ENCODE measurements around the gene ARID4A. TPM values are rescaled to one million over a fixed set of nuclear protein-coding genes. Genes with fewer than 3 reads are reported as not detected.

Gene ARID4A
- total and polyA plus RNA-seq, 10 of the 15 experiments (the other 5 are each of a cell fraction or from before 2014, with no cell fraction given) = 5.2 to 18.9 (median 12.5) TPM

DNA sequence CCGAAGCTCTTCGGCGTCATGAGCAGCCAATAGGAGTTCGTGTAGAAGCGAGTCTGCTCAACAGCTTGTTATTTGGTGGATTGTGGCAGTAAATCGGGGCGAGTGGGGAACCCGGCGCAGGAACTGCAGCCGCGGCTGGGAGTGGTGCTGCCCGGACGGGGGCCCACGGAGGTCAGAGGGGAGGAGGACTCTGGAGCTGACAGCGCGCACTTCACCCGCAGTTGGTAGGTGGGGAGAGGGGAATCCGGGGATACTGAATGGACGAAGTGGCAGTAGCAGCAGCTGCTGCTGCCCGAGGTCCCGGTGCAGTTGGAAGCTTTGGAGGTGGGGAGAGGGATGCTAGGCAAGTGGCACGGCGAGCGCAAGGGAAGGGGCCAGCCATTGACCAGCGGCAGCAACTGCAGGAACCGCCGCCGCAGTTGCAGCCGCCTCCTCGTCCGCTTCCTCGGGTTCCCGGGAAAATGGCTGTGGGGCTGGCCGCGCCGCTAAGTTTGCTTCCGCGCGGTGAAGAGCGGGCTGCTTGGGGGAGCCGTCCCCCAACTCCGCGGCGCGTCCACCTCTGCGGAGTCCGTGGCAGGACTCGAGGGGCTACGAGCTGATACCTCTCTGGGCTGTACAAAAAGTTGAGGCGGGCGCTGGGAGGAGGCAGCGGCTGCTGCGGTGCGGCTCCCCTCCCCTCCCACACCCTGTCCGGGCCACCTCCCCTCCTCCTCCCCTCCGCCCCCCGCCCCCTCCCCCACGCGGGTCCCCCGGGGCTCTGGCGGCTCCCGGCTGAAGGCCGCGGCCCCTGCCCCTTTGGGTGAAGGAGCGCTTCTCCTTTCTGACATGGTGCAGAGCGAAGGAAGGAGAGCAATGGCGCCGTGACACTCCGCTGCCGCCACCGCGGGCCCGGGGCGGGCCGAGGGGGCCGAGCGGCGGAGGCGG, at the start of gene ARID4A (continued):
- TF ChIP-seq, protein P1, sequence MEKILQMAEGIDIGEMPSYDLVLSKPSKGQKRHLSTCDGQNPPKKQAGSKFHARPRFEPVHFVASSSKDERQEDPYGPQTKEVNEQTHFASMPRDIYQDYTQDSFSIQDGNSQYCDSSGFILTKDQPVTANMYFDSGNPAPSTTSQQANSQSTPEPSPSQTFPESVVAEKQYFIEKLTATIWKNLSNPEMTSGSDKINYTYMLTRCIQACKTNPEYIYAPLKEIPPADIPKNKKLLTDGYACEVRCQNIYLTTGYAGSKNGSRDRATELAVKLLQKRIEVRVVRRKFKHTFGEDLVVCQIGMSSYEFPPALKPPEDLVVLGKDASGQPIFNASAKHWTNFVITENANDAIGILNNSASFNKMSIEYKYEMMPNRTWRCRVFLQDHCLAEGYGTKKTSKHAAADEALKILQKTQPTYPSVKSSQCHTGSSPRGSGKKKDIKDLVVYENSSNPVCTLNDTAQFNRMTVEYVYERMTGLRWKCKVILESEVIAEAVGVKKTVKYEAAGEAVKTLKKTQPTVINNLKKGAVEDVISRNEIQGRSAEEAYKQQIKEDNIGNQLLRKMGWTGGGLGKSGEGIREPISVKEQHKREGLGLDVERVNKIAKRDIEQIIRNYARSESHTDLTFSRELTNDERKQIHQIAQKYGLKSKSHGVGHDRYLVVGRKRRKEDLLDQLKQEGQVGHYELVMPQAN (conservative IDR thresholded peaks at IDR 0.05) = peak; percentile 90
- TF ChIP-seq POU2F2 (IDR thresholded peaks at IDR 0.05; ENCODE audit: borderline replicate concordance, low read depth, low read length) (peak; percentile 71; the same call in 1 of the 3 replicates), NR2C2 (IDR thresholded peaks at IDR 0.05; ENCODE audit: borderline replicate concordance, control insufficient read depth, insufficient read length, low read depth) (no peak), SIN3A (IDR thresholded peaks at IDR 0.05; ENCODE audit: low read depth, low read length) (peak; percentile 76), ATF7 (IDR thresholded peaks at IDR 0.05; ENCODE audit: low read depth) (0 out of 2 replicates have a peak, but pooled peaks have one; percentile 14), CHD1 (IDR thresholded peaks at IDR 0.05; ENCODE audit: low read depth, low read length) (0 out of 2 replicates have a peak, but pooled peaks have one; percentile 81), NR2F1 (conservative IDR thresholded peaks at IDR 0.05) (0 out of 2 replicates have a peak, but pooled peaks have one; percentile 8), NBN (IDR thresholded peaks at IDR 0.05) (peak; percentile 28; the same call in 1 of the 2 replicates), BHLHE40 (IDR thresholded peaks at IDR 0.05; ENCODE audit: borderline replicate concordance in 1 of 2, low read depth in 2 of 2, low read length in 1 of 2) (0 out of 4 replicates have a peak, but pooled peaks of 1 of the 2 experiments have one; percentile 5), ZNF24 (IDR thresholded peaks at IDR 0.05) (no peak), CBX3 (IDR thresholded peaks at IDR 0.05; ENCODE audit: borderline replicate concordance, low read depth) (no peak), POLR2AphosphoS5 (IDR thresholded peaks at IDR 0.05; ENCODE audit: low read length) (0 out of 2 replicates have a peak, but pooled peaks have one; percentile 60), EGR1 (IDR thresholded peaks at IDR 0.05; ENCODE audit: borderline replicate concordance in 1 of 2, low read depth in 2 of 2, low read length in 2 of 2) (peak in 1 of 2 experiments; percentile 46; a peak in 1 of 3 replicates), YY1 (IDR thresholded peaks at IDR 0.05; ENCODE audit: low read depth, low read length) (peak; percentile 82), MXI1 (IDR thresholded peaks at IDR 0.05; ENCODE audit: low read depth, low read length) (no peak; the same call in 1 of the 2 replicates), MYC (IDR thresholded peaks at IDR 0.05; ENCODE audit: insufficient read depth, insufficient read length, insufficient replicate concordance, low read length, severe bottlenecking) (no peak), CREB1 (IDR thresholded peaks at IDR 0.05; ENCODE audit: low read depth) (no peak), LARP7 (IDR thresholded peaks at IDR 0.05) (0 out of 2 replicates have a peak, but pooled peaks have one; percentile 44), DPF2 (IDR thresholded peaks at IDR 0.05) (peak; percentile 13; the same call in 1 of the 2 replicates), TCF12 (IDR thresholded peaks at IDR 0.05; ENCODE audit: low read depth, low read length) (0 out of 2 replicates have a peak, but pooled peaks have one; percentile 10), POLR2A (IDR thresholded peaks at IDR 0.05; ENCODE audit: low read depth, low read length) (peak; percentile 86)
- TF ChIP-seq, protein P2, sequence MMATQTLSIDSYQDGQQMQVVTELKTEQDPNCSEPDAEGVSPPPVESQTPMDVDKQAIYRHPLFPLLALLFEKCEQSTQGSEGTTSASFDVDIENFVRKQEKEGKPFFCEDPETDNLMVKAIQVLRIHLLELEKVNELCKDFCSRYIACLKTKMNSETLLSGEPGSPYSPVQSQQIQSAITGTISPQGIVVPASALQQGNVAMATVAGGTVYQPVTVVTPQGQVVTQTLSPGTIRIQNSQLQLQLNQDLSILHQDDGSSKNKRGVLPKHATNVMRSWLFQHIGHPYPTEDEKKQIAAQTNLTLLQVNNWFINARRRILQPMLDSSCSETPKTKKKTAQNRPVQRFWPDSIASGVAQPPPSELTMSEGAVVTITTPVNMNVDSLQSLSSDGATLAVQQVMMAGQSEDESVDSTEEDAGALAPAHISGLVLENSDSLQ (IDR thresholded peaks at IDR 0.05) = no peak
- TF ChIP-seq, protein P3, sequence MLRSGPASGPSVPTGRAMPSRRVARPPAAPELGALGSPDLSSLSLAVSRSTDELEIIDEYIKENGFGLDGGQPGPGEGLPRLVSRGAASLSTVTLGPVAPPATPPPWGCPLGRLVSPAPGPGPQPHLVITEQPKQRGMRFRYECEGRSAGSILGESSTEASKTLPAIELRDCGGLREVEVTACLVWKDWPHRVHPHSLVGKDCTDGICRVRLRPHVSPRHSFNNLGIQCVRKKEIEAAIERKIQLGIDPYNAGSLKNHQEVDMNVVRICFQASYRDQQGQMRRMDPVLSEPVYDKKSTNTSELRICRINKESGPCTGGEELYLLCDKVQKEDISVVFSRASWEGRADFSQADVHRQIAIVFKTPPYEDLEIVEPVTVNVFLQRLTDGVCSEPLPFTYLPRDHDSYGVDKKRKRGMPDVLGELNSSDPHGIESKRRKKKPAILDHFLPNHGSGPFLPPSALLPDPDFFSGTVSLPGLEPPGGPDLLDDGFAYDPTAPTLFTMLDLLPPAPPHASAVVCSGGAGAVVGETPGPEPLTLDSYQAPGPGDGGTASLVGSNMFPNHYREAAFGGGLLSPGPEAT (IDR thresholded peaks at IDR 0.05; ENCODE audit: low read depth) = 0 out of 2 replicates have a peak, but pooled peaks have one; percentile 27
